ENCODE data around the gene IQCN. TPM values are rescaled to one million over a fixed set of nuclear protein-coding genes. Genes with fewer than 3 reads are reported as not detected.

Gene IQCN
- total and polyA plus RNA-seq, 2 donors (not counting 1 experiment from before 2014, with no cell fraction given): 52.0 to 63.6 TPM

DNA sequence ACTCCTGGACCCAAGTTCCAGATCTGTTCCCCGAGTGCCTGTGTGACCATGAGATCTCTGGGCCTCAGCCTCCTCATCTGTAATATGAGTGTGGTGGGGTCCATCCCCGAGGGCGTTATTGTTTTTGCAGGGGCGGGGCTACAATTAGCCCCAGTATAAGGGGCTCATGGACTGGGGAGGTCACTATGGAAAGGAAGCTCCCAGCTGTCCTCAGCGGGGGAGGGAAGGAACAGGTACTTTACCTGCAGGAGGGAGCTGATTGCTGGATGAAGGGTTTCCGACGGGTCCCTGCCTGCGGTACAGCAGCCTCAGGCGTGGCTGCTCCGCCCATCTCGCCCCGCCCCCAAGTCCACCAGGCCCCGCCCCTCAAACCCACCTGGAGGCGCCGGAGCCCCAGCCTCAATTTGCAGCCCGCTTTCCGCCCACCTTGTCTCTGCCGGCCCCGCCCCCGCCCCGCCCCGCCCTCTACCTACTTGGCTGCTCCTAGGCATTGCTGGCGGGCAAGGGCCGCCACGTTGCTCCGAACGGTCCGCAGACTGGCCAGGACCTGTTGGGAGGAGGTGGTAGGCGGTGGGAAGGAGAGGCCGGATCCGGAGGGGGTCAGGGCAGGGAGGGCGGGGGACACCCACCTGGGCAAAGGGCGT lies 53.5 kb downstream of the IQCN start:
- no peak overlapping the region for H3K27ac ChIP-seq (ENCODE audit: low read length in 2 of 2)
- WGBS (ENCODE audit: insufficient coverage): 11% methylated on average over 17 of the region's 33 CpGs
- peaks cover 19 to 20% of the 10 kb centered on the region in 2 donors for H3K4me1 ChIP-seq (ENCODE audit: control insufficient read depth in 2 of 2, insufficient read depth in 2 of 2, low read length in 2 of 2)
- no peaks in the 10 kb centered on the region for H4K20me1 ChIP-seq (ENCODE audit: control insufficient read depth, insufficient read depth, low read length, poor library complexity, severe bottlenecking)
- ChIA-PET POLR2A (interaction anchor here (0.7 kb wide), 1 partner anchor 29 kb away, joined by 3 read pairs; no protein-coding TSS in a partner anchor), CTCF (interaction anchor here (1.1 to 2.2 kb wide), 5 partner anchors 10 to 167 kb away, joined by 3 to 6 read pairs (median 4); no protein-coding TSS in a partner anchor)
- DNase-seq (no peak), ATAC-seq (ENCODE audit: low read depth) (no peak)
- no peak overlapping the region for H3K4me3 ChIP-seq (ENCODE audit: control extremely low read depth in 1 of 5, extremely low read depth in 1 of 5, insufficient read depth in 1 of 5, low read depth in 2 of 5, low read length in 4 of 5)
- Mint-ChIP-seq H3K4me3 (peak overlapping the region; percentile 29), H3K9me3 (ENCODE audit: insufficient read depth) (no peaks in the 10 kb centered on the region), H3K4me1 (peaks cover 21% of the 10 kb centered on the region), H3K27ac (no peak overlapping the region), H3K27me3 (peaks cover 30% of the 10 kb centered on the region)
- H2AFZ ChIP-seq (ENCODE audit: insufficient read depth, low read depth, low read length, poor library complexity, severe bottlenecking): no peak overlapping the region
- peaks cover 0 to 42% (median 0%) of the 10 kb centered on the region in 3 donors for H3K9me3 ChIP-seq (ENCODE audit: control extremely low read depth in 1 of 3, control insufficient read depth in 2 of 3, insufficient read depth in 1 of 3, low read length in 2 of 3)
- H3K4me2 ChIP-seq (replicated peaks; ENCODE audit: low read depth, low read length, poor library complexity, severe bottlenecking): no peak overlapping the region
- no peaks in the 10 kb centered on the region for H3K79me2 ChIP-seq (ENCODE audit: control insufficient read depth, insufficient read depth, low read length)
- peaks cover 0 to 60% (median 24%) of the 10 kb centered on the region in 4 experiments for H3K27me3 ChIP-seq (replicated peaks in 1 of 4; ENCODE audit: control extremely low read depth in 1 of 4, control insufficient read depth in 3 of 4, insufficient read depth in 4 of 4, low read length in 3 of 4)
- no peak for TF ChIP-seq EZH2 (IDR thresholded peaks at IDR 0.05; ENCODE audit: borderline replicate concordance, insufficient read depth, low read depth, low read length, poor library complexity, severe bottlenecking)
- TF ChIP-seq, protein P1, sequence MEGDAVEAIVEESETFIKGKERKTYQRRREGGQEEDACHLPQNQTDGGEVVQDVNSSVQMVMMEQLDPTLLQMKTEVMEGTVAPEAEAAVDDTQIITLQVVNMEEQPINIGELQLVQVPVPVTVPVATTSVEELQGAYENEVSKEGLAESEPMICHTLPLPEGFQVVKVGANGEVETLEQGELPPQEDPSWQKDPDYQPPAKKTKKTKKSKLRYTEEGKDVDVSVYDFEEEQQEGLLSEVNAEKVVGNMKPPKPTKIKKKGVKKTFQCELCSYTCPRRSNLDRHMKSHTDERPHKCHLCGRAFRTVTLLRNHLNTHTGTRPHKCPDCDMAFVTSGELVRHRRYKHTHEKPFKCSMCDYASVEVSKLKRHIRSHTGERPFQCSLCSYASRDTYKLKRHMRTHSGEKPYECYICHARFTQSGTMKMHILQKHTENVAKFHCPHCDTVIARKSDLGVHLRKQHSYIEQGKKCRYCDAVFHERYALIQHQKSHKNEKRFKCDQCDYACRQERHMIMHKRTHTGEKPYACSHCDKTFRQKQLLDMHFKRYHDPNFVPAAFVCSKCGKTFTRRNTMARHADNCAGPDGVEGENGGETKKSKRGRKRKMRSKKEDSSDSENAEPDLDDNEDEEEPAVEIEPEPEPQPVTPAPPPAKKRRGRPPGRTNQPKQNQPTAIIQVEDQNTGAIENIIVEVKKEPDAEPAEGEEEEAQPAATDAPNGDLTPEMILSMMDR (IDR thresholded peaks at IDR 0.05): no peak
- intact Hi-C loops (cut with micrococcal nuclease): no loop called here
- no peaks in the 10 kb centered on the region for H3K36me3 ChIP-seq (replicated peaks in 1 of 2; ENCODE audit: control extremely low read depth in 1 of 2, control insufficient read depth in 1 of 2, extremely low read depth in 1 of 2, insufficient read depth in 2 of 2, low read length in 1 of 2)
- no peak overlapping the region for H3K9ac ChIP-seq (ENCODE audit: low read length)
